ENCODE data around the gene LIM2.

Gene LIM2

GRCh38 chr19:51346742-51347141 is 41.0 kb downstream of the LIM2 start:
- Mint-ChIP-seq H3K4me1 (peaks cover 29 to 51% of the 10 kb centered on the region in 2 donors), H3K9me3 (no peaks in the 10 kb centered on the region), H3K4me3 (no peak overlapping the region), H3K27me3 (no peaks in the 10 kb centered on the region), H3K27ac (no peak overlapping the region), H3K36me3 (peaks cover 39 to 43% of the 10 kb centered on the region in 2 donors)
- no peak for DNase-seq
- ATAC-seq (replicated peaks), result no peak

GRCh38 chr19:51345076-51345620 is 42.6 kb downstream of the LIM2 start:
- Mint-ChIP-seq H3K27me3 (no peaks in the 10 kb centered on the region), H3K4me3 (peak overlapping the region; percentile 58 to 69), H3K4me1 (peaks cover 35 to 64% of the 10 kb centered on the region in 2 donors), H3K36me3 (peaks cover 24 to 33% of the 10 kb centered on the region in 2 donors), H3K9me3 (no peaks in the 10 kb centered on the region), H3K27ac (peak overlapping the region; percentile 84)
- ATAC-seq (replicated peaks) (no peak), DNase-seq (no peak)

- no peak for ATAC-seq (replicated peaks)
- no peak for DNase-seq
- H3K4me3 Mint-ChIP-seq, result no peak overlapping the region
- peaks cover 45 to 77% of the 10 kb centered on the region in 2 donors for H3K4me1 Mint-ChIP-seq
- H3K9me3 Mint-ChIP-seq, result no peaks in the 10 kb centered on the region
- H3K27ac Mint-ChIP-seq, result peak overlapping the region; percentile 77
- H3K27me3 Mint-ChIP-seq, result no peaks in the 10 kb centered on the region
- H3K36me3 Mint-ChIP-seq, result peaks cover 20 to 25% of the 10 kb centered on the region in 2 donors
These were observed 44.9 kb downstream of the LIM2 start for GRCh38 chr19:51342631-51343569.

- Mint-ChIP-seq H3K27me3 (no peaks in the 10 kb centered on the region), H3K36me3 (peaks cover 15 to 19% of the 10 kb centered on the region in 2 donors), H3K27ac (peak within 1 kb of the TSS; percentile 83), H3K4me3 (peak within 1 kb of the TSS; percentile 78 to 94), H3K4me1 (peaks cover 45 to 72% of the 10 kb centered on the region in 2 donors), H3K9me3 (no peaks in the 10 kb centered on the region)
- DNase-seq, result no peak
- ATAC-seq (replicated peaks), result no peak
These were observed 45.7 kb downstream of the LIM2 start, which contains the start of gene VSIG10L for GRCh38 chr19:51341976-51342580. Gene VSIG10L, minus strand, starts transcription at chr19:51342139. Its CDS starts 15 bp downstream, at chr19:51342124.

GRCh38 chr19:51341066-51341465 is 46.7 kb downstream of the LIM2 start:
- Mint-ChIP-seq H3K27me3 (no peaks in the 10 kb centered on the region), H3K27ac (peak overlapping the region; percentile 83), H3K9me3 (no peaks in the 10 kb centered on the region)

GRCh38 chr19:51339687-51340656 is 47.8 kb downstream of the LIM2 start:
- no peaks in the 10 kb centered on the region for H3K9me3 Mint-ChIP-seq
- H3K27ac Mint-ChIP-seq, result peak overlapping the region; percentile 9
- ATAC-seq (replicated peaks) (peak; percentile 75 to 83), DNase-seq (peak; percentile 92)
- peaks cover 37 to 58% of the 10 kb centered on the region in 2 donors for H3K4me1 Mint-ChIP-seq
- H3K36me3 Mint-ChIP-seq, result peaks cover 6 to 8% of the 10 kb centered on the region in 2 donors
- peak overlapping the region; percentile 91 to 94 for H3K4me3 Mint-ChIP-seq
- H3K27me3 Mint-ChIP-seq, result peaks cover 5% of the 10 kb centered on the region in 2 donors

More at GRCh38 chr19:51341066-51341465, 46.7 kb downstream of the LIM2 start:
- DNase-seq (no peak), ATAC-seq (replicated peaks) (no peak)
- peaks cover 42 to 64% of the 10 kb centered on the region in 2 donors for H3K4me1 Mint-ChIP-seq
- H3K36me3 Mint-ChIP-seq, result peaks cover 12 to 13% of the 10 kb centered on the region in 2 donors
- H3K4me3 Mint-ChIP-seq, result peak overlapping the region; percentile 78 to 94

- peak; percentile 5 to 10 for ATAC-seq (replicated peaks)
- Mint-ChIP-seq H3K36me3 (peaks cover 2 to 4% of the 10 kb centered on the region in 2 donors), H3K4me3 (peak overlapping the region; percentile 91 to 94), H3K27ac (peak overlapping the region; percentile 84), H3K27me3 (peaks cover 11% of the 10 kb centered on the region in 2 donors), H3K9me3 (no peaks in the 10 kb centered on the region), H3K4me1 (peaks cover 32 to 51% of the 10 kb centered on the region in 2 donors)
- no peak for DNase-seq
These were observed 48.5 kb downstream of the LIM2 start for GRCh38 chr19:51339313-51339686.

- Mint-ChIP-seq H3K36me3 (peaks cover 2 to 8% of the 10 kb centered on the region in 2 donors), H3K27ac (peak overlapping the region; percentile 84), H3K9me3 (no peaks in the 10 kb centered on the region), H3K4me3 (peak overlapping the region; percentile 91 to 94), H3K27me3 (peaks cover 16 to 17% of the 10 kb centered on the region in 2 donors), H3K4me1 (peaks cover 27 to 46% of the 10 kb centered on the region in 2 donors)
- ATAC-seq (replicated peaks), result peak; percentile 75
- peak; percentile 78 for DNase-seq
These were observed 49.0 kb downstream of the LIM2 start for GRCh38 chr19:51338563-51339312.

- ATAC-seq (replicated peaks) (no peak), DNase-seq (no peak)
- Mint-ChIP-seq H3K4me3 (peak overlapping the region; percentile 91 to 94), H3K4me1 (peaks cover 25 to 38% of the 10 kb centered on the region in 2 donors), H3K27ac (peak overlapping the region; percentile 84), H3K36me3 (peaks cover 2 to 10% of the 10 kb centered on the region in 2 donors), H3K27me3 (peaks cover 17 to 18% of the 10 kb centered on the region in 2 donors), H3K9me3 (no peaks in the 10 kb centered on the region)
These were observed 49.8 kb downstream of the LIM2 start for GRCh38 chr19:51337861-51338562.

- Mint-ChIP-seq H3K36me3 (peaks cover 0 to 10% of the 10 kb centered on the region in 2 donors), H3K4me3 (no peak overlapping the region)
These were observed 50.5 kb downstream of the LIM2 start for GRCh38 chr19:51337141-51337860.

GRCh38 chr19:51333836-51334460 is 53.8 kb downstream of the LIM2 start:
- DNase-seq (no peak), ATAC-seq (replicated peaks) (no peak)
- Mint-ChIP-seq H3K36me3 (peaks cover 16 to 37% of the 10 kb centered on the region in 2 donors), H3K4me1 (peaks cover 5 to 8% of the 10 kb centered on the region in 2 donors), H3K9me3 (peaks cover 4% of the 10 kb centered on the region in 2 donors), H3K27me3 (peaks cover 43 to 45% of the 10 kb centered on the region in 2 donors), H3K27ac (no peak overlapping the region), H3K4me3 (no peak overlapping the region)

More at GRCh38 chr19:51337141-51337860, 50.5 kb downstream of the LIM2 start:
- Mint-ChIP-seq H3K9me3 (no peaks in the 10 kb centered on the region), H3K27me3 (peaks cover 17 to 18% of the 10 kb centered on the region in 2 donors), H3K4me1 (peaks cover 18 to 31% of the 10 kb centered on the region in 2 donors), H3K27ac (no peak overlapping the region)
- ATAC-seq (replicated peaks) (no peak), DNase-seq (no peak)

Data from stimulated activated naive B cell treated with anti-CD40 and anti-IgM and Interleukin-4, amounts not matched to agents 10 μg/mL and 1 μg/mL and 100 μg/mL, for 72 hours (primary cell).